HEK293 (cell line): ENCODE results near the gene FAM98C.

Experiments used
- GLI4 ChIP-seq: fragments of 450-650 bp; formaldehyde crosslinking; IDR thresholded peaks from 2 replicates; pipeline ENCODE4 v1.5.1; 2016; ENCODE audit warnings: missing biosample characterization, missing genetic modification characterization
- HOXD13 ChIP-seq: sonication (generic); formaldehyde crosslinking; IDR thresholded peaks from 2 replicates; pipeline ENCODE4 v1.8.0; 2022; ENCODE audit warnings: missing genetic modification reagents, borderline replicate concordance
- PATZ1 ChIP-seq: fragments of 450-650 bp; formaldehyde crosslinking; IDR thresholded peaks from 2 replicates; pipeline ENCODE4 v1.5.1; 2016; ENCODE audit warnings: missing biosample characterization, missing genetic modification characterization
- REST ChIP-seq: fragments of 450-650 bp; formaldehyde crosslinking; IDR thresholded peaks from 2 replicates; pipeline ENCODE4 v1.5.1; 2016; ENCODE audit warnings: missing biosample characterization, missing genetic modification characterization
- YY1 ChIP-seq: fragments of 450-650 bp; formaldehyde crosslinking; IDR thresholded peaks from 2 replicates; pipeline ENCODE4 v1.5.1; 2018; ENCODE audit warnings: missing biosample characterization, missing genetic modification characterization
- ZBTB26 ChIP-seq: fragments of 450-650 bp; formaldehyde crosslinking; optimal IDR thresholded peaks from 2 replicates; pipeline ENCODE3; 2016; ENCODE audit warnings: missing biosample characterization, mild to moderate bottlenecking, missing genetic modification characterization
- ZFP3 ChIP-seq: fragments of 450-650 bp; formaldehyde crosslinking; IDR thresholded peaks from 2 replicates; pipeline ENCODE4 v1.5.1; 2016; ENCODE audit warnings: low read depth, missing biosample characterization, missing genetic modification characterization
- ZNF121 ChIP-seq: fragments of 450-650 bp; formaldehyde crosslinking; IDR thresholded peaks from 2 replicates; pipeline ENCODE4 v1.5.1; 2016; ENCODE audit warnings: missing biosample characterization, missing genetic modification characterization
- ZNF239 ChIP-seq: fragments of 450-650 bp; formaldehyde crosslinking; IDR thresholded peaks from 2 replicates; pipeline ENCODE4 v1.5.1; 2016; ENCODE audit warnings: missing biosample characterization, missing genetic modification characterization
- ZSCAN23 ChIP-seq: fragments of 450-650 bp; formaldehyde crosslinking; IDR thresholded peaks from 2 replicates; pipeline ENCODE4 v1.5.1; 2016; ENCODE audit warnings: missing biosample characterization, missing genetic modification characterization
- TF ChIP-seq, protein P1 (sequence below): fragments of 450-650 bp; formaldehyde crosslinking; IDR thresholded peaks from 2 replicates; pipeline ENCODE4 v1.5.1; 2016; ENCODE audit warnings: missing biosample characterization, missing genetic modification characterization

GRCh38 chr19:38400361-38400760, 2.5 kb upstream of the FAM98C start:
- TF ChIP-seq, protein P1, sequence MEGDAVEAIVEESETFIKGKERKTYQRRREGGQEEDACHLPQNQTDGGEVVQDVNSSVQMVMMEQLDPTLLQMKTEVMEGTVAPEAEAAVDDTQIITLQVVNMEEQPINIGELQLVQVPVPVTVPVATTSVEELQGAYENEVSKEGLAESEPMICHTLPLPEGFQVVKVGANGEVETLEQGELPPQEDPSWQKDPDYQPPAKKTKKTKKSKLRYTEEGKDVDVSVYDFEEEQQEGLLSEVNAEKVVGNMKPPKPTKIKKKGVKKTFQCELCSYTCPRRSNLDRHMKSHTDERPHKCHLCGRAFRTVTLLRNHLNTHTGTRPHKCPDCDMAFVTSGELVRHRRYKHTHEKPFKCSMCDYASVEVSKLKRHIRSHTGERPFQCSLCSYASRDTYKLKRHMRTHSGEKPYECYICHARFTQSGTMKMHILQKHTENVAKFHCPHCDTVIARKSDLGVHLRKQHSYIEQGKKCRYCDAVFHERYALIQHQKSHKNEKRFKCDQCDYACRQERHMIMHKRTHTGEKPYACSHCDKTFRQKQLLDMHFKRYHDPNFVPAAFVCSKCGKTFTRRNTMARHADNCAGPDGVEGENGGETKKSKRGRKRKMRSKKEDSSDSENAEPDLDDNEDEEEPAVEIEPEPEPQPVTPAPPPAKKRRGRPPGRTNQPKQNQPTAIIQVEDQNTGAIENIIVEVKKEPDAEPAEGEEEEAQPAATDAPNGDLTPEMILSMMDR (tag by site-specific recombination), result no peak
- TF ChIP-seq ZBTB26 (tag by site-specific recombination), result no peak
- TF ChIP-seq ZNF121 (tag by site-specific recombination), result no peak
- no peak for TF ChIP-seq REST (tag by site-specific recombination)
- no peak for TF ChIP-seq ZSCAN23 (tag by site-specific recombination)
- TF ChIP-seq HOXD13, result no peak
- TF ChIP-seq PATZ1, result no peak
- no peak for TF ChIP-seq ZFP3 (tag by site-specific recombination)
- TF ChIP-seq GLI4, result no peak
- no peak for TF ChIP-seq YY1 (tag by site-specific recombination)
- no peak for TF ChIP-seq ZNF239 (tag by site-specific recombination)
